HG03439 (cell line): ENCODE results near the gene TRIM5.
"Not testable (repeated sequence)": the region's sequence is repeated elsewhere in the genome, so short reads cannot be mapped to it uniquely, and the experiment has no call there.

Experiments
- ATAC-seq: cut with Tn5 transposase; IDR thresholded peaks from one replicate; pipeline ENCODE4 v1.9.1; 2021; ENCODE audit warnings: mild to moderate bottlenecking, moderate library complexity; ENCODE audit not compliant: unreplicated experiment

The TRIM5 gene, protein sequence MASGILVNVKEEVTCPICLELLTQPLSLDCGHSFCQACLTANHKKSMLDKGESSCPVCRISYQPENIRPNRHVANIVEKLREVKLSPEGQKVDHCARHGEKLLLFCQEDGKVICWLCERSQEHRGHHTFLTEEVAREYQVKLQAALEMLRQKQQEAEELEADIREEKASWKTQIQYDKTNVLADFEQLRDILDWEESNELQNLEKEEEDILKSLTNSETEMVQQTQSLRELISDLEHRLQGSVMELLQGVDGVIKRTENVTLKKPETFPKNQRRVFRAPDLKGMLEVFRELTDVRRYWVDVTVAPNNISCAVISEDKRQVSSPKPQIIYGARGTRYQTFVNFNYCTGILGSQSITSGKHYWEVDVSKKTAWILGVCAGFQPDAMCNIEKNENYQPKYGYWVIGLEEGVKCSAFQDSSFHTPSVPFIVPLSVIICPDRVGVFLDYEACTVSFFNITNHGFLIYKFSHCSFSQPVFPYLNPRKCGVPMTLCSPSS

DNA sequence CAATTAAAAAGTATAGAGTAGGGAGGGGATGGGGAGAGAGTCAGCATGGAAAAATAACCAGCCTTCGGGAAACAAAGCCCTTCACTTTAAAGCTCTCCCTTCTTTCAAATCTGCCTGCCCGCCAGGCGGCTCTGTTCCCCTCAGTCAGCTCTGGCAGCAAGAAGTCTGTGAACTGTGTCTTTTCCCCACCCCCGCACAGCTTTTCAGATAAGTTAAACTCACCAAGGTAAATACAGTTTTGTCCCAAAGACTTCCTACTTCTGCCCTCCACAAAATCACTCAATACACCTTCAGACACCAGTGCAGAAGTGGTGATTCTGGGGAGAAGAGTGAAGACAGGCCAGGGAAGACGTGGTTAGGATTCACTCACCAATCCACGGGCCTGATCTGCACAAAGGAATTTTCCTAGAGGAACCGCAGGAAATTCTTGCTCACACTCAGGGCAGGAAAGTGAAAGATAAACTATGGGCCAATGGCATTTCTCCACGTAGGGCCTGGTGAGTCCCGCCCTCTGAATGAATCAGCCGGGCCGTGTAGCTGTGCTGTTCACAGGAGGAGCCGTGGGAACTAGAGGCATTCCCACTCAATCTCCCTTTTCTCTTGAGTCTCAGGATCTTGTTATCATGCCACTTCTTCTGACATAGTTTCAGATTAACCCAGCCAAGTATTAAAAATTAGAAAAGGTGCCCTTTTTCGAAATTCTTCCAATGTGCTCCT, at the start of gene TRIM5:
TRIM5 (minus strand) TSS at position 429 of the 717 bp plus-strand sequence. CDS start 4,897 bp downstream, outside the sequence.
- ATAC-seq, result peak; percentile 75

DNA sequence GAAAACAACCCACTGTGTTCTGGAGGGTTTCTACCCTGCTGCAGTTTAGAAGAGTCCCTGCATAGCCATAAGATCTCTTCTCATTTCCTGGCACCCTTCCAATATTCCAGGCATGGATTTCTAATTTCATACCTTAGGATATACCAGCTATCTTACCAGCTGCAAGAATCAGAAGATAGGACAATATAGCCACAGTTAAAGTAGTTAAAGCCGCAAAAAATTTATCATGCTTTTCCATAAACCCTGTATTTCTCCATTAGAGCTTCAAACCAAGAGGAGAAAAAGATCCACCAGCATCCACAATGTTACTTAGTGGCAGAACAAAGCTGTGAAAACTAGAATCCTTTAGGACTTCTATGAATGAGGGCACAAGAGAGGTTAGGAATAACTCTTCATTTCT, 42.8 kb upstream of the TRIM5 start:
- ATAC-seq, result no peak

DNA sequence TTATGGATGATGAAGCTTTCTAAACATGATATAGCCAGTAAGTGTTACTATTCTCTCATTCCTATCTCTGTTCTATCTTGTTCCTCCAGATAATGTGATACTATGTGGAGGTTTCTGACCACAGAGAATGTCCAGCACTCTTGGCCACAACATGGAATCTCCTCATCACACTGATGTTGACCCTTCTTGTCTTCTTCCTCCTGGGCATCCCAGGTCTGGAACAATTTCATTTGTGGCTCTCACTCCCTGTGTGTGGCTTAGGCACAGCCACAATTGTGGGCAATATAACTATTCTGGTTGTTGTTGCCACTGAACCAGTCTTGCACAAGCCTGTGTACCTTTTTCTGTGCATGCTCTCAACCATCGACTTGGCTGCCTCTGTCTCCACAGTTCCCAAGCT, 41.5 kb upstream of the TRIM5 start:
- ATAC-seq, result no peak

DNA sequence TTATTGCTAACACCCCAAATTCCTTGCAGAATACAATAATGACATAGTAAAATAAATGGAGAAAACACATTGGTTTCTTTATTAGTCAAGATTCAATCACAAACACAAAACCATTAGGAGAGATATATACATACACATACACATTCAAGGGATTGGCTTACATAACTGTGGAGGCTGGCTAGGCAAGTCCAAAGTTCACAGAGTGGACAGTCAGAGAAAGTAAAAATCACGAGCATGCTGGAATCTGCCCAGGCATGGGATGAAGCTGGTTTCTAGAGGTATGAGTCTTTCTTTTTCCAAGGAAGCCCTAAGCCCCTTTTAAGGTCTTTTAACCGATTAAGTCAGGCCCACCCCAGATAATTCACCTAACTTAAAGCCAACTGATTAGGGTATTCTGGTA, 37.7 kb upstream of the TRIM5 start:
- ATAC-seq, result no peak

DNA sequence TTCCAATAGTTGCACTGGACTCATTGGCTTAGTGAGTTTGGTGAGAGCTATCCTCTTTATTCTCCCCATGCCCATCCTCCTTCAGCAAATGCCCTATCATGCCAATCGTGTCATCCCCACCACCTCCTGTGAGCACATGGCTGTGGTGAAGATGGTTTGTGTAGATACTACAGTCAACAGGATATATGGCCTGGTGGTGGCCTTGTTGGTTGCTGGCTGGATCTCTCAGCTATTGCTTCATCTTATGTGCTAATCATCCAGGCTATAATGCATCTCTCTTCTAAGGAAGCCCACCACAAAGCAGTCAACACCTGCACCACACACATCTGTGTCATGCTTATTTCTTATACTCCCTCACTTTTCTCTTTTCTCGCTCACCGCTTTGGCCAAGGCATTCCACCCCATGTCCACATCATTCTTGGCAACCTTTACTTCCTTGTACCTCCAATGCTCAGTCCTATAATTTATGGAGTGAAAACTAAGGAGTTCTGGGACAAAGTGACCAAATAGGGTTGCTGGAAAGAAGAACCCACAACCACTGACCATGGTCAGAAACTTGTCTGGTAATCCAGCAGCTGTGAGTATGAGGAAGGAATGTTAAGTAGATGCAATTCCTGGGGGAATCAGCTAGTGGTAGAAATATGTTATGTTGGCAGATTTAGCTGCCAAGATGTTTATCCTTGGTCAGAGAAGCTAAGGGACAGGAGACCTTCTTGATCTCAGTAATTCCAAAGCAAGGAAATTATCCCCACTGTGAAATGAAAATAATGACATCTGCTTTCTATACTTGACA, 35.0 kb upstream of the TRIM5 start:
- no peak for ATAC-seq

DNA sequence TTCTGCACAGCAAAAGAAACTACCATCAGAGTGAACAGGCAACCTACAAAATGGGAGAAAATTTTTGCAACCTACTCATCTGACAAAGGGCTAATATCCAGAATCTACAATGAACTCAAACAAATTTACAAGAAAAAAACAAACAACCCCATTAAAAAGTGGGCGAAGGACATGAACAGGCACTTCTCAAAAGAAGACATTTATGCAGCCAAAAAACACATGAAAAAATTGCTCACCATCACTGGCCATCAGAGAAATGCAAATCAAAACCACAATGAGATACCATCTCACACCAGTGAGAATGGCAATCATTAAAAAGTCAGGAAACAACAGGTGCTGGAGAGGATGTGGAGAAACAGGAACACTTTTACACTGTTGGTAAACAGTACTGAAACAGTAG, 31.6 kb upstream of the TRIM5 start:
- not testable (repeated sequence) for ATAC-seq

DNA sequence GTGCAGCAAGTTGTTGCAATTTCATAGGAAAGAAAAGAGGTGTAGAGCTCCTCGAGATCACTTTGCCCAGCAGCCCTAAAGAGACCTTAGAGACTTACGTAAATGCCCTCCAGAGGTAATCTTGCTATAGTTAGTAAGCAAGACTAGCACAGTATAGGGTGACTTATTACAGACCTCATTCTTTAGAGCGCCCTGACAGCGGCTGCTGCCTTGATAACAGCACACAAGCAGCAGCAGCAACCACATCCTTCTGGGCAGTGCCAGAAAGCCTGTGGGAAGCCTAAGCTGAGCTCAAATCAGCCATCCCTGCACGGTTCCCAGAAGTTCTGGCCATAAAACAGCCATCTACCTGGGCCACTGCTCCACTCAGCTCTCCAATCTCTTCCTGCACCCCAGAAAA, 28.8 kb upstream of the TRIM5 start:
- no peak for ATAC-seq

DNA sequence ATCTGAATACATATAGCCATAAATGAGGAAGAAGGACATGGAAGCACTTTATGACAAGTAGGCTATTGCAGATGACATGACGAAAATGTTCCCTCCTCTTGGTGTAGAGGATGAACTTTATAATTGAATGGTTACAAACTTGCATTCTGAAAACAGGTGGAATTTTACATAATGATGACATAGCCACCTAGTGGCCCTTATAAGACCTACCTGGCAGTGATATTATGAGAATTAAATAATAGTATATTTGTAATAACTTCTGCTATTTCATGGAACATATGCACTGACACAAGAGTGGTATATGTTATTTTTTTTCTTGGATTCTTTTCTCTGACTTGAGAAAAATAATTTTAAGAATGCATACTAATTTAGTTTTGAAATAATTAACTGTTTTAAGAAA, 27.6 kb upstream of the TRIM5 start:
- ATAC-seq, result no peak

DNA sequence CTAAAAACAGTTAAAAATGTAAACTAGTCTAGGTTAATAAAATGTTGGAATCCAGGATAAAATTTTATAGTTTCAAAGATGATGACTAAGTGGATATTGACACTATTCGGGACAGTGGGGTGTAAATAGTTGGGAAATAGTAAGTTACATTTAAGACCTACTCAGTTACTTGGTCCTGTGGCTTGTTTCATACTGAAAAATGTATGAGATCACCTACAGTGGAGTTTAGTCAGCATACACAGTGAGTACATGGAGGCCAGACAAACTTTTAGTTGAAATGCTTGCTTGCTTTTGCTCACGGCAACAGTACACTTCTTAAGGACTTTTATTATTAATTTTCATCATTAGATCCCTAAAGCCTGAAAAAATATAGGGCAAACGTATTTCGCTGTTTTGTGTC, 20.8 kb upstream of the TRIM5 start:
- no peak for ATAC-seq

DNA sequence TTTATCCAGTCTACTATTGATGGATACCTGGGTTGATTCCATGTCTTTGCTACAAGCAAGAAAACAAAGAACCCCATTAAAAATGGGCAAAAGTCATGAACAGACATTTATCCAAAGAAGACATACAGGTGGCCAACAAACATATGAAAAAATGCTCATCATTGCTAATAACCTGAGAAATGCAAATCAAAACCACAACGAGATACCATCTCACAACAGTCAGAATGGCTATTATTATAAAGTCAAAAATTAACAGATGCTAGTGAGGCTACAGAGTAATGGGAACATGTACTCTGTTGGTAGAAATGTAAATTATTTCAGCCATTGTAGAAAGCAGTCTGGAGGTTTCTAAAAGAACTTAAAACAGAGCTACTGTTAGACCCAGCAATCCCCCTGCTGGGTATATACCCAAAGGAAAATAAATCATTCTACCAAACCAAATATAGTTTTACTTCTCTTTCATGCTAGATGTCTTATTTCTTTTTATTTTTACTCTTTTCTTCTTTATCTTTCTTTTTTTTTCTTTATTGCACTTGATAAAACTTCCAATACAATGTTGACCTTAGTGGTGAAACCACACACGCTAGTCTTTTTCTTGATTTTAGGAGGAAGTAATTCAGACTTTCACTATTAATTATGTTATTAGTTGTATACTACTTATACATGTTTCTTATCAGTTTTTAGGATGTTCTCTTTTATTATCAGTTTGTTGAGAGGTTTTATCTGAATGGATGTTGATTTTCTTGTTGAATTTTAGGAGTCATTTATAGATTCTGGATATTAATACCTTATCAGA, 19.1 kb upstream of the TRIM5 start:
- peak; percentile 73 for ATAC-seq

DNA sequence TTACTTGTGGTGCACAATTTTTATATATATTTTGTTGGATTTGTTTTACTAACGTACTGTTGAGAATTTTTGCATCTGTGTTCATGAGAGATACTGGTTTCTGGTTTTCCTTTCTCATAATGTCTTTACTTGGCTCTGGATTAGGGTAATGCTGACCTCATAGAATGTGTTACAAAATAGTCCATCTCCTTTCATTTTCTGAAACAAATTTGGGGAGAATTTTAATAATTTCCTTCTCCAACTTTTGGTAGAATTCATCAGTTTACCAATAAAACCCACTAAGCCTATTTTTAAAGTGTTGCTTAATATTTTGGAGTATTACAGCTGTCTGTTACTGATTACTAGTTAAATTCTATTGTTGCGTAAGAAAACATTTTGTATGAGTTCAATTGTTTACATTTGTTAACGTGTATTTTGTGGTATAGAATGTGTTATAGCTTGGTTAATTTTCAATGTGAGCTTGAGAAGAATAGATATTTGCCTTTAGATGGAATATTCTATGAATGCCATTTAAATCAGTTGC, 16.2 kb upstream of the TRIM5 start:
- no peak for ATAC-seq

DNA sequence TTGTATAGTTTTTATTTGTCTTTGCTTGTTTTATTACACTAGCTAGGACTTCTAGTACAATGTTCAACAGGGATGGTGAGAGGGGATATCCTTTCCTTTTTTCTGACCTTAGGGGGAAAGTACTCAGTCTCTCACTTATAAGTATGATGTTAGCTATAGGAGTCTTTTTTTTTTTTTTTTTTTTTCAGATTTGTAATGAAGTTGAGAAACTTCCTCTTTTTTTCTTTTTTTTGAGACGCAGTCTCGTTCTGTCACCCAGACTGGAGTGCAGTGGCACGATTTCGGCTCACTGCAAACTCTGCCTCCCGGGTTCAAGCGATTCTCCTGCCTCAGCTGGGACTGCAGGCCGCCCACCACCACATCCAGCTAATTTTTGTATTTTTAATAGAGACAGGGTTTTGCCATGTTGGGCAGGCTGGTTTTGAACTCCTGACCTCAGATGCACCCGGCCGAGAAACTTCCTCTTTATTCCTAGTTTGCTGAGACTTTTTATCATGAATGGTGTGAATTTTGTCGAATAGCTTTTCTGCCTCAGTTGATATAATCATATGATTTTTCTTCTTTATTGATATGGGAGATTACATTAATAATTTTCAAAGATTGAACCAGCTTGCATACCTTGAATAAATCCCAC, 15.7 kb upstream of the TRIM5 start:
- no peak for ATAC-seq

DNA sequence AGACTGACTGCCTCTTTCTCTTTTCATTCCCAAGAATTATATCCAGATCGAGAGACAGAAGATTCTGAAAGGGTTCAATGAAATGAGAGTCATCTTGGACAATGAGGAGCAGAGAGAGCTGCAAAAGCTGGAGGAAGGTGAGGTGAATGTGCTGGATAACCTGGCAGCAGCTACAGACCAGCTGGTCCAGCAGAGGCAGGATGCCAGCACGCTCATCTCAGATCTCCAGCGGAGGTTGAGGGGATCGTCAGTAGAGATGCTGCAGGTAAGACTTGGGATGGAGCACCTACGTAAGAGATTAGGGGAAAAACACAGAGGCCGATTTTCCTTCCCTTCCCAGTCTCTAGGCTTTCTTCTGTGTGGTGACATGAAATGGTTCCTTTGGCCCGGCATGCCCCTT, 13.4 kb upstream of the TRIM5 start:
- no peak for ATAC-seq

DNA sequence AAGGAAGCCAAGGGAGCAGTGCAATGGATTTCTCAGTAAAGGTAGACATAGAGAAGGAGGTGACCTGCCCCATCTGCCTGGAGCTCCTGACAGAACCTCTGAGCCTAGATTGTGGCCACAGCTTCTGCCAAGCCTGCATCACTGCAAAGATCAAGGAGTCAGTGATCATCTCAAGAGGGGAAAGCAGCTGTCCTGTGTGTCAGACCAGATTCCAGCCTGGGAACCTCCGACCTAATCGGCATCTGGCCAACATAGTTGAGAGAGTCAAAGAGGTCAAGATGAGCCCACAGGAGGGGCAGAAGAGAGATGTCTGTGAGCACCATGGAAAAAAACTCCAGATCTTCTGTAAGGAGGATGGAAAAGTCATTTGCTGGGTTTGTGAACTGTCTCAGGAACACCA, 11.3 kb upstream of the TRIM5 start:
- no peak for ATAC-seq

DNA sequence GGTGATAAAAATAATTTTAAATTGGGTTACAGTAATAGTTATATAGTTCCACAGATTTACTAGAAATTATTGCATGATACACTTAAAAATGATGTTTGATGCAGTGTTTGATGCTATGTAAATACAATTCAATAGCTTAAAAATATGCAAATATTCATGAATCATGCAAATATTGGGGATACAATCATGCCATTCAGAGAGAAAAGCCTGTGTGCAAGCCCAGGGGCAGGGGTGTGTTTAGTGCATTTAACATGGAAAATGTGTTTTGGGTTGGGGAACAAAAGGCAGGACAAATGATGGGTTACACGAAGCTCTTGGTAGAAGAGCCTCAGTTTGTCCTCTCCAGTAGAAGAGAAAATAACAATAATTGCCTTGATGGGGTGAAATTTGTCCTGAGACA, 10.7 kb upstream of the TRIM5 start:
- ATAC-seq, result no peak

DNA sequence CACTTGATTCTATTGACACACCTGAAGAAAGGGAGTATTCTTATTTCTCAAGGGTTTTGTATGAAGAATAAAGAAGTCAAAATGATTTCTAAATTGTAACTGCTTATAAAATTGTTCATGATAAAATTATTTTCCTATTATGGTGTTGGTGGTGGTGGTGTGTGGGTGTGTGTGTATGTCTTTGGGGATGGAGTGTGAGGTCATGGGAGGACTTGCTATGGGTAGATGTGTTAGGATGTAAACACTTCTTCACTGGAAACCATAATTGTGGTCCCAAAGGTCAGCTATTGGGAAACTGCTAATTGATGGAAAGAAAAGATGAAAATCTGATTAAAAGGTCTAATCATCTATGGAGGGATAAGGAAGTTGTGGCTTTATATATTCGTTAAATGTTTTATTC, 9.8 kb upstream of the TRIM5 start:
- no peak for ATAC-seq

DNA sequence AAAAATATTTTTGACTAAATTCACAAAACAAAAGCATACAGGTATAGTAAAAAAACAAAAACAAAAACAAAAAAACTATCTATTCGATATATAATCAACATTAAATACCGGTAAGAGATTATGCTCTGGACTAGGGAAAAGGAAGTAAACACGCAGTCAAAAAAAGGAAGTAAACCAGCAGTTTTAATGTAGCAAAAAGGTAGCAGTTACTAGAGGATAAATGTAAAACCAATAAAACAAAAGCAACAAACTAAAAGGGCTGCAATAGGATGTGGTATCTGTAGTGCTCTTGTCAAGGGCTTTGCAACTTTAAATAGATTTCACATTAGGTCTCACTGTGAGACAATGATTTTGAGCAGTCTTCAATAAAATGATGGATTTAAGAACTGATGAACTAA, 7.1 kb upstream of the TRIM5 start:
- ATAC-seq, result no peak

DNA sequence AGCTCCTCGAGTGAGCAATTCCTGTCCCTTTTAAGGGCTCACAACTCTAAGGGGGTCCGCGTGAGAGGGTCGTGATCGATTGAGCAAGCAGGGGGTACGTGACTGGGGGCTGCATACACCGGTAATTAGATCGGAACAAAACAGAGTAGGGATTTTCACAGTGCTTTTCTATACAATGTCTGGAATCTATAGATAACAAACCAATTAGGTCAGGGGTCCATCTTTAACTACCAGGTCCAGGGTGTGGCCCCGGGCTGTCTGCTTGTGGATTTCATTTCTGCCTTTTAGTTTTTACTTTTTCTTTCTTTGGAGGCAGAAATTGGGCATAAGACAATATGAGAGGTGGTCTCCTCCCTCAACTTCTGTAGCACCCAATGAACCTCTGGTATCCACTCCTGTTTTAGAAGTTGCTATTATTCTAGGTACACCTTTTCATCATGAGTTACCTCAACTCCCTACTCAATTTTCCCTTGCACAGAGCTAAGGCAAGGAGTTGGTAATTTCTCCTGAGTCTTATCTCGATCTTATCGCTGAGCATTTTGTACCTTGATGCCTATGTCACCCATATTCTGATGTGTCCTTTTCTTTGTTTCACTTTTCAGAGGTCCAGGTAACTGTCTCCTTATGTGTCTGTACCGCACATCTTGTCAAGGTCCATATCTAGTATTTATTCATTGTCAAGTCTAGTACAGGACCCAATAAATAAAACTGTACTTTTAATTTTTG, 6.5 kb upstream of the TRIM5 start:
- not testable (repeated sequence) for ATAC-seq

DNA sequence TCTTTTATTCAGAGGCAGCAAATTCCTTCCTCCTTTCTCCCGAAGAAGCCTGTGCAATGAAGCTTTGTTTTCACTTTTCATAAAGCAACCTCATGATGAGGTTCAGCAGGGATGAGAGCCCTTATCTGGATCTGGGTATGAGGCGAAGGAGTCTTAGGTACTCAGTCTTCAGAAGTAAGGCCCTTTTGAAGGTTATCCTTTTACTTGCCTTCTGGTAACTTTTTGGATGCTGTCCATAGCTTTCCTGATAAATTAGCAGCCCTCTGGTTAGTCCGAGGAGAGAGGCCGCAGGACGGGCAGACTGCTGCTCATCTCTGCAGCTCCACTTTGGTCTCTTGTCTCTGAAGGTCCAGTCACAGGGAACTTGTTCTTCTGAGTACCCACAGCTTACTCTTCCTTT, 5.9 kb upstream of the TRIM5 start:
- ATAC-seq, result no peak
